CD1c-positive myeloid dendritic cell (primary cell): ENCODE results near the gene RXRG.
"Not testable (repeated sequence)": the region's sequence is repeated elsewhere in the genome, so short reads cannot be mapped to it uniquely, and the experiment has no call there.

ENCODE experiments used
- DNase-seq: peaks from one replicate; pipeline ENCODE4 v3.0.0-alpha.2; 2016; ENCODE audit errors: extremely low spot score

RXRG gene

DNA sequence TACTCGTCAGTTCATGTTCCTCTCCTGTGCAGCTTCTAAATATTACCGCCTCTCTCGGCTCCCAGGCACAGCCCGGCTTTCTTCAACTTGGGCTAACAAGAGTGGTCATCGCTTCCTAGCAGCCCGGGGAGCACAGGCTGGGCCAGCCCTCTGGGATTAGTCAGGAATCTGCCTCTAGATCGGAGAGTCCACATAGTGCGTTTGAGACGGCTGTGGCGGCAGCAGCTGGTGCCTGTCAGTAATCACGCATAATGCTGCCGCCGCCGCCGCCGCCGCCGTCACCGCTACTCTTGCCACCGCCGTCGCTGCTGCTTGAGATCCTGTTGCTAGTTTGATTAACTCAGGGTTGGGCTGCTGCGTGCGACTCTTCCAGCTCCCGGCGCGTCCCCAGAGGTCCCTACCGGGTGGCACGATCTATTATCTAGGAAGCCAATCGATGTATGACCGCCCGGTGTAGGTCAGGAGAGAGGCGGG, at the start of gene RXRG:
TSS of gene RXRG (minus strand) at position 230 of the 474 bp plus-strand sequence. CDS start 233 bp downstream, outside the sequence.
- no peak for DNase-seq

DNA sequence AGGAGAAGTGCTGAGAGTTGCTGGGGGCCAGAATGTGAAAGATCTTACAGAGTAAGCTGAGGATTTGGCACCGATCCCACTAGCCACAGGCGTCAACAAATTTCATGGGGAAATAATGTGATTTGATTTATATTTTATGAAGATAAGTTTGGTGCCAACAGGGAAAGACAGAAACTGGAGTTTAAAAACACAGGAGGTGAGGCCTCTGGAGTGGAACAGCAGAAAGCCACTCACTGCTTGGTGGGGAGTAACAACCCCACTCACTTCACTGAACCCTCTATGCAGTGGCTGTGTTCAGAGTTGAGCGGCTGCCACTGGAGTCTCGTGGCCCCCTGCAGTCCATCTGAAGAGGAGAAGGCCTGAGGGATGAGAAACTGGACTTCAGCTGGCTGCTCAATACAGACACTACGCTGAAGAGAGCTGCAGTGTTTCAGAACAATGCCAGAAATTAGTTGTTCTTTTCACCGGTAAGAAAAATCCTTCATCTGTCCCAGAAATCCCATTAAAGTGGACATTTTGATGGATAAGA, 48.0 kb upstream of the RXRG start:
- no peak for DNase-seq

DNA sequence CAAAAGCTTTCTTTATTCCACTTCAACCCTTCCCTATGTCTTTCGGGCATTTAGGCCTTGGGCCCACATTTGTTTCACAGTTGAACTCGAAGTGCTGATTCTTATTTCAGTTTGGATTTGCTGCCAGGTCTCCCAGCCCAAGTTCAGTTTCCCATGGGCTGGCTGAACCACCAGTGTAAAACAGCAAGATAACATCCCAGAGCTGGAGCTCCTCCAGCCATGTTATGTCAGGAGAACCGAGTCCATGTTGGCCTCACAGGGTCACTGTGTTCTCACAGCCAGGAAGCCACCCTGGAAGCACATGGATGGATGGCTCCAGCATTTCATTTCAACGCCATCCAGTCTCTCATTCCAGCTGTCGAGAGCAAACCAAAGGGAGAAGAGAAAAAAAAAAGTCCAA, 45.2 kb upstream of the RXRG start:
- no peak for DNase-seq

DNA sequence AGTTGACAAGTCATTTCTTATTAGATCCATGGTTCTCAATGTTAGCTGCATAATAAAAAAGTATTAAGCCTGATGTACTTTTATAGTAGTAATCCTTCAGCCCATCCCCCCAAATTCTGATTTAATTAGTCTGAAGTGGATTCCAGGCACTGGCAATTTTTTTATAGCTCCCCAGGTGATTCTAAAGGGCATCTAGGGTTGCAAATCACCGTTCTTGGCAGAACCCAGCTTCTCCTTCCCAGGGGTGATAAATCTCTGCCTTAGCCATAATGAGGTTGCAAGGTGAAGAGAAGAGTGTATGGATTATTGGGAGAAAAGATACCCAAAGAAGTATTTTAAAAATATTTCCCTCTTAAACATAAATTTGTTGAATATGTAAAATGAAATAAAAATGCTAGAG, 43.0 kb upstream of the RXRG start:
- DNase-seq = no peak

DNA sequence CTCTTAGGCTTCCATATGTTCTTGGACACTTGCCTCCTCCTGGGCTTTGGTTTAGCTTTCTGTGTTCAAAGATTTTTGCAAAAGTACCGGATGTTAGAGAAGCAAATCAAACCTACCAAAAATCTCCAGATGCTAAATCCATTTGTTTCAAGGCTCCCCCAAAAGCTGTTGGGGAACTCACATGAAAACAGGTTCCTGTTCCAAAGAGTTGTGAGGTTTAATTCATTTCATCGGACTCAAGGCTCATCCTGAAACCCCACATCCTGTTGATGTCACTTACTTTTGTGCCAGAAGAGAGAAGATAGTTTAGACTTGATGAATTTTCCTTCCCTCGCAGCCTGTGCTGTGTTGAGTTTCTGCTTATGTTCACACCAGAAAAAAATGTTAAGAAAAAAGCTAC, 41.7 kb upstream of the RXRG start:
- no peak for DNase-seq

DNA sequence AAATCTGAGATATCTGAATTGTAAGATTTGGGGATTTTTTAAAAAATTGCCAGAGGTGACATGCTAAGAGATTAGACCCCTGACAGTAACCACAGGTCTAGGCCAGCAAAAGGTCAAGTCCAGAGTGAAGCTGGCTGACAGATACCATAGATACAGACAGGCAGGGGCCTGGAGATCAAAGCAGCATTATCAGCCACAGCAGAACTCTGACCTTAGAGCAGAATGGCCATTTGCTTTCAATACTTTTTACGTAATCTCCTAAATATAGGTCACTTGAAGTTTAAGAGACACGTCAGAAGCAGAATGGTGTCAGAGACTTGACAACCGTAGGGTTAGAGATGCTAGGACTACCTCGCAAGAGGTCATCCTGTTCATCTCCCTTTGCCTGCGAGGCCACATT, 40.8 kb upstream of the RXRG start:
- DNase-seq = no peak

DNA sequence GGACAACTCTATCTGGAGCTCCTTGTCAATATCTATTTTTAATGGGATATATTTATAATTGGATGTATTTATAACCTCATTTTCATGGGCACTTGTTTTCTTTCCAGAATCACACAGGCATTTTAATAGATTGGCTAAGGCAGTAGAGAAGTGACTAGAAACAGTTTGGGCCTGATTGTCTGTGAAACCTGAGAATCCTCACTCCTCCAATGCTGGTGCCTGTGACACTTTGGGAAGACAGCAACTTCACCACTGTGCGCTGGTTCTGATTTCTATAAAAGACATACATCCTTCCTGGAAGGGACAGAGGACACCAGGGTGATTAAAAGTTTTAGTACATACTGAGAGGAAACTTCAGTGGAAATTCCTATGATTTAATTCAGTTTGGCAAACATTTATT, 39.6 kb upstream of the RXRG start:
- no peak for DNase-seq

DNA sequence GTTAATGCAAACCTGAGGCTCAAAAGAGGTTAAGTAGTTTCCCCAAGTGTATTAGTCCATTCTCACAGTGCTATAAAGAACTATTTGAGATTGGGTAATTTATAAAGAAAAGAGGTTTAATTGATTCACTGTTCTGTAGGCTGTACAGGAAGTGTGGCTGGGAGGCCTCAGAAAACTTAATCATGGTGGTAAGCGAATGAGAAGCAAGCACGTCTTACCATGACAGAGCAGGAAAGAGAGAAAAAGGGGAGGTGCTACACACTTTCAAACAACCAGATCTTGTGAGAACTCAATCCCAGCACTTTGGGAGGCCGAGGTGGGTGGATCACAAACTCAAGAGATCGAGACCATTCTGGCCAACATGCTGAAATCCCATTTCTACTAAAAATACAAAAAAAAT, 38.5 kb upstream of the RXRG start:
- DNase-seq = no peak

DNA sequence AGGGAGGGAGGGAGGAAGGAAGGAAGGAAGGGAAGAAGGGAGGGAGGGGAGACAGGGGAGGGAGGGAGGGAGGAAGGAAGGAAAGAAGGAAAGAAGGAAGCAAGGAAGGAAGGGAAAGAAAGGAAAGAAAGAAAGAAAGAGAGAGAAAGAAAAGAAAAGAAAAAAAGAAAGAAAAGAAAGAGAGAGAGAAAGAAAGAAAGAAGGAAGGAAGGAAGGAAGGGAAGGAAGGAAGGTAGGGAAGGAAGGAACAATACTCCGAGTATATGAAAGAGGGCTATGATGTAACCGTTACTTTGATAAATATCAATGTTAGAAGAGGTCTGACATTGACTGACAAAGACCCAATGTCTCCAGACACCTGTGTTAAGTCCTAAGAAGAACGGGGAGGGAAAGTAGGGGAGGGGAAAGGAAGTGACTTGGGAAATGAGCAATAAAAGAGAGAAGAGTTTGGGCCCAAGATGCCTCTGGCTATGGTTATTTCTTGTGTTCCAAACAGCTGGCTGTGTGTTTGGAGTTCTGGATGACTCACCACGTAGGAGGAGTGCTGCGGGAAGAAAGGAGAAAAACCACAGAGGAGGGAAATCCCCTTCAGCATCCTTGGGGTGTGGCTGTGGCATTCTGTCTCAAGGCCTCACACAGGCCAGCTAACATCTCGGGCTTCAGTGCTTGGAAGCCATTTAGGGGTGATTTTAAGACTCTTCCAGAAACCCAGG, 37.0 kb upstream of the RXRG start:
- DNase-seq = peak; percentile 24

DNA sequence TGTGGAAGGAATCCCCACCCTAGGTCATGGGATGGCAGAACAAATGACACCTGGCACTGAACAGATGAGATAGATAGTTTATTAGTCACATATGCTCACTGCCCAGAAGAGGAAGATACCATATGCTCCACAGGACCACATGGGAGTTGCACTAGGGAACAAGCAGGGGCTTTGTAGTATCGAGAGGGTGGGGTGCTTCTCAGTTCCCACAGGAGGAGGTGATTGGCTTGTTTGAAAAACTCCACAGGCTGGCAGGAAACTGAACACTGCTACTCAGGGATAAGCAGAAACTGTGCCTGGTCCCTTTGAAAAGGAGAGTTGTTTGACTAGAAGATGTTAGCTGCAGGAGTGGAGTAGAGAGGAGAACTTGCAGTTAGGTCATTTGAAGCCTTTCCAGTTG, 31.9 kb upstream of the RXRG start:
- DNase-seq = no peak

DNA sequence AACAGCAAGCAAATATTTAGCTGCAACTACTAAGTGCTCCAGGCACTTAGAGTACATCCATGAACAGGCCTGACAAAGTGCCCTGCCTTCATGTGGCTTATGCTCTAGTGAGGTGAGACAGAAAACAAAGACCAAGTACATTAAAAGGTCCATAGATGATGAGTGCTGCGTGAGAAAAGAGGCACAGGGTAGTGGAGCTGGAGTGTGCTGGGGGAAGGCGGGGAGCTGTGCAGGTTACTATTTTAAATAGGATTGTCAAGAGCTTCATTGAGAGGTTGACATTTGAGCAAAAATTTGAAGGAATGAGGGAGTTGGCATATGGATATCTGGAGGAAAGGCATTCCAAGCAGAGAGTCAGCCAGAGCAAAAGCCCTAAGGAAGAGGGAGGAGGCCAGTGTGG, 29.3 kb upstream of the RXRG start:
- DNase-seq = no peak

DNA sequence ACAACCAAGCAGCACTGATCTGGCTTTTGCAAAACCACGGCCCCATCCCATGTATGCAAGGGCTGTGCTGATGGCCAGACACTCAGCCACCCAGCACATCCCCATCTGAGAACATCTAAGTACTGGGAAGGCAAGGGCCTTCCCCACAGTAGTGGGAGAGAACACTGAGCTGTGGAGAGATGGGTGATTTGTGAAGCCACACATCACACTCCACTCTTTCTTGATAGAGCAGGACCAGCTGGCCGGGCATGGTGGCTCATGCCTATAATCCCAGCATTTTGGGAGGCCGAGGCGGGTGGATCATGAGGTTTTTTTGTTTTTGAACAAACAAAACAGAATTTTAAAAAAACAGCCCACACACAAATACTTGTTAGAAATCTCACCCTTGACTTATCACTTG, 28.2 kb upstream of the RXRG start:
- DNase-seq = no peak

DNA sequence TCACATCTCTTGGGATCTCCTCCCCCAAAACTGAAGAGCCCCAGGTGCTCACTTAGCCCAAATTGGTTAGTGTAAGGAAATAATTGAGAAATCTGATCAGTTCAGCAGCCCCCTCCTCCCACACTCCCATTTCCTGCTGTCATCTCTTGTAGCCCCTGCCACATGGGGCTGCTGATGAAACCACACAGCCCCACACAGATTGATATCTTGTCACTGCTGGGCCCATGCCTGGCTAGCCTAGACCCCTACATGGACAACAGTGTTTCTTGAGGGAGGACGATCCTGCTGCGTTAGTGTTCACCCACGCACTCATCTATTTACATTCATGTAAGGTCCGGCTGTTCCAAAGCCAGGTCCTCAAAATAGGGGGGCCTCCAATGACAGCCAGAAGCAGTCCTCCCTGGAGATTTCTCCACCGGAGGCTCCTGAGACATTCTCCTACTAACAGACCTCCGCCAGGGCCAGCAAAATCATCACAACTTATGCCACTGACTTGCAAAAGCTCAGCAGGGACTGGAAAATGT, 23.9 kb upstream of the RXRG start:
- DNase-seq = no peak

DNA sequence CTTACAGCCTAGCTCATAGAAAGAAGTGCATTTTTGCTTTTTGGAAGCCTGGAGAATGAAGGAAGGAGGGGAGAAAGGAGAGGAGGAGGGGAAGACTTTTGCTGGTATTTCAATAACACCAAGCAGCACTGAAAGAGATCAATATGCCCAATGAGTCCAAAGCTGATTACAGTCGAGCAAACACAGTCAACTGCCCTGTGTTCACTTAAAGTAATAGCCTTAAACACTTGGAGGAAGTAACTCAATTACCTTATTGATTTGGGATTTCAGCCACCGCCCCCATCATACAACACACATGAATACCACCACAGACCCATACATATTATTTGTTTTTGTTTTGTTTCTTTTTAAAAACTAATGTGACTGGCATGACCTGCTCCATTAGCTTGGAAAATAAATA, 23.3 kb upstream of the RXRG start:
- no peak for DNase-seq

DNA sequence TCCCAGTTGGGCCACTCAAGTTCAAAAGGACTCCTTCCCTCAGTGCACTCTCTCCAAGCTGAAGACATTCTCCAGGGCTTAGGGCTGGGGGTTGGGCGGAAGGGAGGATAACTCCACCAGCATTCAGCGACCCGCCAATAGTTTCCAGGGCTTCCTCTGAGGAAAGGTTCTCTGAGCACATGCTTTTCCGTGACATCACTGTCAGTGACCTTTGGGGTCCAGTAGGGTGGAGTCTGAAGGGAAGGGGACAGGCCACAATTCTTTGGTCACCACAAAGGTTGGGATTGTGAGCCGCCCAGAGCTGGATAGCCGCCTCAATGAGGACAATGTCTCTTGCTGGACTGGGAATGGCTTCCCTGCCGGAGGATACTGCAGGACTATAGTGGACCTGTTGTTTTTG, 22.8 kb upstream of the RXRG start:
- no peak for DNase-seq

DNA sequence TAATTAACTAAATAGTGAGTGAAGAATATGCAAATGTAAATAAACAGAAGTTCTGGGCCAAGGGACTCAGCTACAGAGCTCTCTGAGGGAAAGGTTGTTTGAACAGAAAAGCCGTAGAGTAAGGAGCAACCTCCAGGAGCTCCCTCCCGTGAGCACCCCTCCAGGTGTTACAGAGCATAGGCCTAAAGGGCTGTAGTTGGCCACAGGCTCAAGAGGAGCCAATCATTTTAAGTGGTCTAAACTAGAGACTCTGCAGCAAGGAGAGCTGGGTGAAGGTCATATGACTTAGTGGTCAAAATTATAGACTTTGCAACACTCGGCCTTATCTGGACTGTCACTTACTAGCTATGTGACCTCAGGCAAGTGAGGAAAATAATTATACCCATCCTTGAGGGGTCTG, 19.1 kb upstream of the RXRG start:
- DNase-seq = no peak

DNA sequence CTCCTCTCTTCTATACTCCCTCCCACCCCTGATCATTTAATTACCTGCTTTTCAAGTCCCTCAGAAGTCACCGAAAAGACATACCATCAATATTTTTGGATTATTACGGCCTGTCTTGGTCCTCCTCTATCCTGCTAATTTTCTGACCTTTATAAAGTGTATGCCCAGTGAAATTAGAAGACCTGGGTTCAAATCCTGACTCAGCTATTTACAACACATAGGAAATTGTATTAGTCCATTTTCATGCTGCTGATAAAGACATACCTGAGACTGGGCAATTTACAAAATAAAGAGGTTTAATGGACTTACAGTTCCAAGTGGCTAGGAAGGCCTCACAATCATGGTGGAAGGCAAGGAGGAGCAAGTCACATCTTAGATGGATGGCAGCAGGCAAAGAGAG, 14.8 kb upstream of the RXRG start:
- DNase-seq = not testable (repeated sequence)

DNA sequence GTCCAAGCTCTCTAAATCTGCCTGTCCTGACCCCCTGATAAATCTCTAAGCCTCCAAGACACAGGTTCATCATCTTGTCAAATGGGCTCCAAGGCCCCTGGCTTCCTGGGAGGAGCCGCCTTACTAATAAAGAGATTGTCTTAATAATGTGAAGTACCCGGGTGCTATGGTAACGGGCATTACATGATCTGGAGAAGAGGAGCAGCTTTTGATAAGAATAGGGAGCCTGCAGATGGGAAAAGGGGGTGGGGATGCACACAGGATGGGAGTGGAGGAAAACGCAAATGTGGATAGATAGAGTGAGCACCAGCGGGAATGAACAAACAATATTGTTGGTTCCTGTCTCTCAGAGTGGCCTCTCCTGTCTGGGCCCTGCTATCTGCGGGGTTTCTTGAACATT, 11.9 kb upstream of the RXRG start:
- no peak for DNase-seq

DNA sequence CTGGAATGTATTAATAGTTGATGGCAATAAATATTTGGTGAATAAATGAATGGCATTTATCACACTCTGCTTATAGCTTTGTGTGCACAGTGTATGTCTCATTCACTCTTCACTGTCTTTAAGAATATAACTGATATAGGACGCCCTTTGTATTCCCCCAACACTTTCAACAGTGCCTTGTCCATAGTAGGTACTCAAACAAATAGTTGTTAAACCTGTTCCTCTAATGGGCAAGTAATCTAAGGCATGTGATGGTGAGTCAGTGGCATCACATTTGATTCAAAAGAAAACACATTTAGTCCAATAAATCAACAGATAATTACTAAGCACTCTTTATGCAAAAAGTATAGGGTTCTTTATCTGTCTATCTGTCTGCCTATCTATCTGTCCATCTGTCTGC, 11.2 kb upstream of the RXRG start:
- DNase-seq = no peak

DNA sequence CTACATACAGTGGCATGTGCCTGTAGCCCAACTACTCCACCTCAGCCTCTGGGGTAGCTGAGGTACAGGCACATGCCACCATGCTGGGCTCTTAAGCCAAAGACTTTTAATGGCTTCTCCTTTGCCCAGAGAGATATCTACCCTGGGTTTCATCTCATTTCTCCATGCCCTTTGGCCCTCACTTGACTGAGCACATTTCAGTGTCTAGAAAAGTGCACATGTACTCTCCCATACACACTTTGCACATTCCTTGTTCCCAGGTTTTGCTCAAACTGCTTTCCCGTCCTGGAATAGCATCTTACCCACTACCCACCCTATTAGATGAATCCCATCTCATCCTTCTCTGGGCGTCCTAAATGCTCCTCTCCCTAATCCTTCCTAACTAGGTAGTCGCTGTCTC, 10.2 kb upstream of the RXRG start:
- no peak for DNase-seq

DNA sequence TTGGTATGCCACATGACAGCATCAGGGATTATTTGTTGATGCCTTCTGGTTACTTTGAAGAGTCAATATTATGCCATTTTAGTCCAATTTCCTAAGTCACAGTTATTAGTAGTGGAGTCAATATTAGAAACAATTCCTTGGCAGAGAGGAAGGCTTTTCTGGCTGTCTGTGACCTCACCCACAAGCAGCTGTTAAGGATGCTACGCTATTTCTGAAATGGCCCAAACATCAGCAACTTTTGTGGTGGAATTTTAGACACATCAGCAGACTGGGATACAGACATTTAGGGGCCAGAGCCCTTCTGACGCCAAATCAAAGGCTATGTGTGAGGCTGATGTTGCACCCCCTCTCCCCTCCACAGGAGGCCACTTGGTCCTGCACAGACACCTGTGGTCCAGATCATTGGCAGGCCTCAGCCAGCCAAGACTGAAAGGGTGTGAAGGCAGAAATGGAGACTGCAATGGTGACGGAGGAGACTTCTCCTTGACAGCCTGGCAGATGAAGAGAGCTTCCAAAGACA, 9.2 kb upstream of the RXRG start:
- no peak for DNase-seq

DNA sequence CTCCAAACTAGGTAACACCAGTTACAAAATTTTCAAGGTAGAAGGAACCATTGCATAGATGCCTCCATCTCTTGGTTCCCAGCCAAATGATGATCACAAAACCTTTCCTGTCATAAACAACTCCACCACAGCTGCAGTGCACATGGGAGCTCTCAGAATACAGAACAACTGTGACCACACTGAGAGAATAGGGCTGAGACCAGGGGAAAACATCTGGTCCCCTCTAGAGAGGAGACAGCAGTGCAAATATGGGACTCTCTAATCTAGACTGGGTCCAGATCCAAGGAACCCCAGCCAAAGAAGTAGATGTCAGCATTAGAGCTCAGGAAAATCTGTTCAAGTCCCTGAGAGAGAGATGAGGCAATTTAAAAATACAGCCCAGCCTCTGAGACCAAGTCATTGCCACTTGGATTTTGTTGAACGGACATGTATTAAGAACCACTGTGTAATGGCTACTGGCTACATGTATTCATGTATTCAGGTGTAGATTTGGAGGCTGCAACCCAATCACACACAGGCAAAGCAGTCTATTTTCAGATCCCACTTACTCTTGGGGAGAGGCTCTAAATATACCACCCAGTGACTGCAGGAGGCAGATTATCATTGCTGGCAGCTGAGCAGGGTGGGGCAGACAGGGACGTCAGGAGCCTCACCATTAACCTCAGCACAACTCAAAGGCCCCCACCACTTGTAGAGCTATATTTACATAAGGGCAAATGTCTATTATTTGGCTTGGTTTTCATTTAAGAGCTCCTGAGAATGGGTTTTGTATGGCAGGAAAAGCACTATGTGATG, 7.6 kb upstream of the RXRG start:
- DNase-seq = no peak

DNA sequence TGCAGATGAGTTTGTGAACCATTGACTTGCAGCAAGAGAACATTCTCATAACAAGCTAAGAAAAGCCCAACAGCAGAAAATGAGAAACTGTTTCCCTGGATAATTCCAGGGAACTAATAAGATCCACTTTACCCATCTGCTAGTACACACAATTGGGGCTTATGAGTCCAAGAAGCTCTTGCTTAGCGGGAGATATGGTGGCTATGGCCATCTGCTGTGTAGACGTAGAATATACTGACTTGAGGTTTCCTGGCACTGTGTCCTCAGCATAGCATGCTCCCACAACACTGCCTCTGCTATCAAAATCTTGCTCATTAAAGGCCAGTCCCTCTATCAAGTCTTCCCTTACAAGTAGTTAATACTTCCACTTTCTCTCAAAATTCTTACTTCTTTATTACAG, 6.8 kb upstream of the RXRG start:
- no peak for DNase-seq
